ENCODE results near the gene ZZZ3.

- TF ChIP-seq CTCF (IDR thresholded peaks at IDR 0.05): no peak
- TF ChIP-seq POLR2A (IDR thresholded peaks at IDR 0.05): no peak
- TF ChIP-seq EP300 (IDR thresholded peaks at IDR 0.05): no peak
- no peak for TF ChIP-seq POLR2AphosphoS5 (IDR thresholded peaks at IDR 0.05)
Observed at GRCh38 chr1:77664939-77665516, 17.4 kb downstream of the ZZZ3 start.

Data from suprapubic skin (tissue), 4 donors.